ENCODE measurements around the gene VAV2. TPM values are rescaled to one million over a fixed set of nuclear protein-coding genes. Genes with fewer than 3 reads are reported as not detected.

Gene VAV2
- total RNA-seq, 1 donor from 2014 or later: 8.3 TPM

DNA sequence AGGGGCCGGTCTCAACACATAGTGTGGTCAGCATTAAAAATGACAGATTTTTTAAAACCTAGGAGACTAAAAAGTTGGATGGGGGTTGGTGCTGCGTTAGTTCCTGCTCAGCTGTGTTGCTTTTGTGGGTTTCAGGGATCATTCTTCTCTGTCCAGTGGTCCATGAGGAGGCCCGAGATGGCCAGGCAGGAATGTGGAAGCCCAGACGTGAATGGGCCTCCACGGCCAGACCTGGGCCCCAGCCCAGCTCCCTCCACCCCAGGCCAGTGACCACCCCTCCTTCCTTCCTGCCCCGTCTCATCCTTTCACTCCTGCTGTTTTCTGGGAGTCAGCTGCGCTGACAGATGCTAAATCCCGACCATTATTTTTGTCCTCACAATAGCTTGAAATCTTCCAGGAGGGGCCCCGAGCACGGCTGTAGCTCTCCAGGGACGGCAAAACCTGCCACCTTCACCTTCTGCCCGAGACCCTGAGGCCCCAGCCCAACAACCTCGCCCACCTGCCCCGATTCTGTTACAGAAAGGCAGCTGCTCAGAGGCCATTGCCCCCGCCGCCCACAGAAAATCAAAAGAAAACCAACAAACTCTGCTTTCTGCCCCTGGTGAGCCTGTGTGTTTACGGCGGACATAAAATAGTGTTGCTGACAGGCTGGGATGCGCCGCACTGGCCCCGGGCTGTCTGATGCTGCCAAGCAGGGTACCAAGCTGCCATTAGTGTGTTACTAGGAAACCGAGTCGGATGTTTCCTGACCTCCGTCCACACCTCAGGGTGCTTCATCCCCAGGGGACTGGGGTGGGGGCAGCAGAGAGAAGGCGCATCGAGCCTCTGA is 170.3 kb downstream of the VAV2 start:
- Histone ChIP-seq H3K4me3 (no peak overlapping the region), H3K27ac (no peak overlapping the region), H3K4me1 (peaks cover 8% of the 10 kb centered on the region), H3K9me3 (no peaks in the 10 kb centered on the region), H3K27me3 (no peaks in the 10 kb centered on the region), H3K36me3 (no peaks in the 10 kb centered on the region)
- DNase-seq (ENCODE audit: extremely low spot score in 2 of 2): no peak
- TF ChIP-seq POLR2AphosphoS5 (IDR thresholded peaks at IDR 0.05; ENCODE audit: insufficient read depth in 1 of 2, low read depth in 1 of 2): no peak
- TF ChIP-seq, protein P1, sequence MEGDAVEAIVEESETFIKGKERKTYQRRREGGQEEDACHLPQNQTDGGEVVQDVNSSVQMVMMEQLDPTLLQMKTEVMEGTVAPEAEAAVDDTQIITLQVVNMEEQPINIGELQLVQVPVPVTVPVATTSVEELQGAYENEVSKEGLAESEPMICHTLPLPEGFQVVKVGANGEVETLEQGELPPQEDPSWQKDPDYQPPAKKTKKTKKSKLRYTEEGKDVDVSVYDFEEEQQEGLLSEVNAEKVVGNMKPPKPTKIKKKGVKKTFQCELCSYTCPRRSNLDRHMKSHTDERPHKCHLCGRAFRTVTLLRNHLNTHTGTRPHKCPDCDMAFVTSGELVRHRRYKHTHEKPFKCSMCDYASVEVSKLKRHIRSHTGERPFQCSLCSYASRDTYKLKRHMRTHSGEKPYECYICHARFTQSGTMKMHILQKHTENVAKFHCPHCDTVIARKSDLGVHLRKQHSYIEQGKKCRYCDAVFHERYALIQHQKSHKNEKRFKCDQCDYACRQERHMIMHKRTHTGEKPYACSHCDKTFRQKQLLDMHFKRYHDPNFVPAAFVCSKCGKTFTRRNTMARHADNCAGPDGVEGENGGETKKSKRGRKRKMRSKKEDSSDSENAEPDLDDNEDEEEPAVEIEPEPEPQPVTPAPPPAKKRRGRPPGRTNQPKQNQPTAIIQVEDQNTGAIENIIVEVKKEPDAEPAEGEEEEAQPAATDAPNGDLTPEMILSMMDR (IDR thresholded peaks at IDR 0.05): no peak
- no peak for TF ChIP-seq POLR2A (IDR thresholded peaks at IDR 0.05)
- intact Hi-C loops (cut with DNase I): no loop called here

DNA sequence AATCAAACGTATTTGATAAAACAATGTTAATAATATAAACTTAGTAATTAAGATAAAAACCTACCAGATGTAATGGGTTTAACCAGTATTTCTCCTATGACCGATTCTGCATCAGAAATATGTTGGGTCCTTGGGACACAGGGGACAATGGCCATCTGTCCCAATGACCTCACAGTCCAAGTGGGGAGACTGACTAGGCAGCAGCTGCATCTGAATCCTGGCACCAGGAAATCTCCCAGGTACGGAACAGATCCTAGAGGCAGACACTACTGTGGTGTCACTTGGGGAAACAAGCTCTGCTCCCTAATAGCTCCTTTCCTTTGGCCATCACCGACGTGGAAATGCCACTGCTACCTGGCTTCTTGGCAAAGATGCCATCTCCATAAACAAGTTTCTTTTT is 172.2 kb downstream of the VAV2 start:
- H3K36me3 ChIP-seq: no peaks in the 10 kb centered on the region
- H3K9me3 ChIP-seq: no peaks in the 10 kb centered on the region
- TF ChIP-seq POLR2AphosphoS5 (IDR thresholded peaks at IDR 0.05; ENCODE audit: insufficient read depth in 1 of 2, low read depth in 1 of 2): no peak
- no peak overlapping the region for H3K4me3 ChIP-seq
- no peaks in the 10 kb centered on the region for H3K4me1 ChIP-seq
- no peak for DNase-seq (ENCODE audit: extremely low spot score in 2 of 2)
- intact Hi-C loops (cut with DNase I): no loop called here
- H3K27me3 ChIP-seq: no peaks in the 10 kb centered on the region
- no peak overlapping the region for H3K27ac ChIP-seq

DNA sequence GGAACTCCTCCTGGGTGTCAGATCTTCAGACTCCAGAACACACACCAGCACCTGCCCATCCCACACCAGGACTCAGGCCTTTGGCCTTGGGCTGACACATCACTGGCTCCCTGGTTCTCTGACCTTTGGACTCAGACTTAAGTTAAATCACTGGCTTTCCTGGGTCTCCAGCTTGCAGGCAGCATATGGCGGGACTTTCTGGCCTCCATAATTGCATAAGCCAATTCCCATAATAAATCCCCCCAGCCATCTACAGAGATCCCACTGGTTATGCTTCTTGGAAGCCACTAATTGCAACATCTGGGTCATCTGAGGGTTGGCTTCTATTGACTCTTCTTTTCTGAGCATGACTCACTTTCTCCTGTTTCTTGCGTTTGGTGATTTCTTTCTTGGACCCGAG is 173.7 kb downstream of the VAV2 start:
- no peak overlapping the region for H3K27ac ChIP-seq
- no peak overlapping the region for H3K4me3 ChIP-seq
- H3K36me3 ChIP-seq: no peaks in the 10 kb centered on the region
- no peaks in the 10 kb centered on the region for H3K9me3 ChIP-seq
- H3K27me3 ChIP-seq: no peaks in the 10 kb centered on the region
- no peak for DNase-seq (ENCODE audit: extremely low spot score in 2 of 2)
- H3K4me1 ChIP-seq: no peaks in the 10 kb centered on the region
- intact Hi-C loops (cut with DNase I): no loop called here
- no peak for TF ChIP-seq POLR2A (IDR thresholded peaks at IDR 0.05)
- TF ChIP-seq, protein P1 (IDR thresholded peaks at IDR 0.05): no peak
- TF ChIP-seq POLR2AphosphoS5 (IDR thresholded peaks at IDR 0.05; ENCODE audit: insufficient read depth in 1 of 2, low read depth in 1 of 2): no peak

DNA sequence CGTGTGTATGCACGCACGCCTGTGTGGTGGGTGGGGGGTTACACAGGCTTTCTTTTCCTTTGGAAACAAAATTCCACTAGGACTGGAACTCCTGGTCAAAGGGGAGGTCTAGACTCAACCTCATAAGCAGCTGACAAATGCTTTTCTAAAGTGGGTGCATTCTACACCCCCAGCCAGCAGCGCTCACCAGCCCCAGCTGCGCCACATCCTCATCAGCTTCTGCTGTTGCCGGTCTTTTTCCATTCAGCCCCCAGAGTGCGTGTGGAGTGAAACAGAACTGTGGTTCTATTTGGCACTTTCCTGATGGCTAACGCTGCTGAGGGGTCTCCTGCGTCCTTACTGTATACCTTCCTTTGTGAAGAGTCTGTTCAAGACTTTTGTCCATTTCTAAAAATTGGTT is 176.3 kb downstream of the VAV2 start:
- no peaks in the 10 kb centered on the region for H3K36me3 ChIP-seq
- H3K27me3 ChIP-seq: no peaks in the 10 kb centered on the region
- H3K4me3 ChIP-seq: no peak overlapping the region
- no peak overlapping the region for H3K27ac ChIP-seq
- intact Hi-C loops (cut with DNase I): no loop called here
- TF ChIP-seq POLR2A (IDR thresholded peaks at IDR 0.05): no peak
- TF ChIP-seq, protein P1 (IDR thresholded peaks at IDR 0.05): no peak
- TF ChIP-seq POLR2AphosphoS5 (IDR thresholded peaks at IDR 0.05; ENCODE audit: insufficient read depth in 1 of 2, low read depth in 1 of 2): no peak
- DNase-seq (ENCODE audit: extremely low spot score in 2 of 2): no peak
- H3K9me3 ChIP-seq: no peaks in the 10 kb centered on the region
- no peaks in the 10 kb centered on the region for H3K4me1 ChIP-seq

DNA sequence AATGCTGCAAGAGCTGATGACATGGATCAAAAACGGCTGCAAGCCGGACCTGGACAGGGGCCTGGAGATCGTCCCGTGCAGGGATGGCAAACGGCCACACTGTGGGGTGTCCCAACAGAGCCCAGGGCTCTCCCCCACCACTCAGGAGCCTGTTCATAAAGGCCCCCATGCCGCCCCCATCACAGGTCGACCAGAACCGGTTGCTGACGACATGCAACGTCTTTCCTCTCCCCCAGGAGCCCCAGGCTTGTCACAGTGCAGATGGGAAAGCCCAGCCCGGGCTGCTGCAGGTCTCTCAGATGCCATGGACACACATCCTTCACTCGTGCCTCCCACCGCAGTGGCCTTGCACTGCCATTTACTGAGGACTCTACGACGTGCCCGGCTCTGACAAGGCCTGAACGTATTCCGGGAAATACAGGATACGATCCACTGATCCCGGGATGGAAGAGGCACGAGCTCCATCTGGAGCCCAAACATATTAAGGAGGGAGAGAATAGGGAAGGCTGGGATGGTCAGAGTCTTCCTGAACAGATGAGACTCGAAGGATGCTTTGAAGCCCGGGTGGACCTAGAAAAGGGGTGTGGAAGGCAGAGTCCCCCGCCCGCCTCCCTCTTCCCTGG is 177.4 kb downstream of the VAV2 start:
- H3K27ac ChIP-seq: no peak overlapping the region
- intact Hi-C loops (cut with DNase I): loop anchor here (1.0 kb wide), 1 partner anchor 43 kb away; no protein-coding TSS in a partner anchor
- H3K4me3 ChIP-seq: no peak overlapping the region
- no peaks in the 10 kb centered on the region for H3K36me3 ChIP-seq
- H3K4me1 ChIP-seq: no peaks in the 10 kb centered on the region
- H3K9me3 ChIP-seq: no peaks in the 10 kb centered on the region
- no peaks in the 10 kb centered on the region for H3K27me3 ChIP-seq
- DNase-seq (ENCODE audit: extremely low spot score in 2 of 2): no peak
- TF ChIP-seq, protein P1 (IDR thresholded peaks at IDR 0.05): no peak
- TF ChIP-seq POLR2A (IDR thresholded peaks at IDR 0.05) (no peak), POLR2AphosphoS5 (IDR thresholded peaks at IDR 0.05; ENCODE audit: insufficient read depth in 1 of 2, low read depth in 1 of 2) (no peak)
